Right cardiac atrium (tissue), 5 donors: Measurements from ENCODE around the gene POLR2H. TPM values are rescaled to one million over a fixed set of nuclear protein-coding genes. Genes with fewer than 3 reads are reported as not detected.

Experiments used
- ATAC-seq, 2 donors: fragments of 200-7000 bp; cut with Tn5 transposase; one replicate each; pipeline versions ENCODE4 v1.8.0 to v1.9.1; 2020; ENCODE audit warnings: moderate library complexity in 2 of 2, mild to moderate bottlenecking in 1 of 2
- DNase-seq, 3 donors: peaks; one replicate each; pipeline ENCODE4 v3.0.0-alpha.2; 2020
- H3K27ac ChIP-seq: one replicate; pipeline ENCODE4 v1.5.1; 2013; ENCODE audit warnings: mild to moderate bottlenecking, low read length, control low read depth, moderate library complexity
- H3K27me3 ChIP-seq: one replicate; pipeline ENCODE4 v1.6.1; 2013; ENCODE audit not compliant: control insufficient read depth, insufficient read depth
- H3K4me1 ChIP-seq: one replicate; pipeline ENCODE4 v1.6.1; 2013; ENCODE audit warnings: low read length; ENCODE audit not compliant: control insufficient read depth, insufficient read depth
- H3K4me3 ChIP-seq: one replicate; pipeline ENCODE4 v1.5.1; 2013; ENCODE audit warnings: low read length, control low read depth
- H3K9me3 ChIP-seq: one replicate; pipeline ENCODE4 v1.6.1; 2013; ENCODE audit warnings: low read length; ENCODE audit not compliant: control insufficient read depth
- WGBS: extraction: QIAGEN DNeasy Blood & Tissue Kit; methylation state at CpG from one replicate; pipeline ENCODE4 v1.1.7; 2013; 5-methylcytosine and 5-hydroxymethylcytosine counted together
- intact Hi-C, 4 donors: fragments of 100-400 bp; cut with DNase I; formaldehyde crosslinking; loops; one replicate each; pipeline versions ENCODE4 v1.11.0 to v1.14.0; 2022 to 2023
- polyA plus RNA-seq: library from polyadenylated mRNA; stranded (reverse); fragments of 200-250 nt; gene quantifications from one replicate; pipeline ENCODE4 v1.2.3, GENCODE V29; 2013
- total RNA-seq, 4 donors: library from RNA; stranded (reverse); fragmentation: NEBNext Ultra II Directional; extraction: Animal tissue kit (Norgen Biotek cat#: 25700); gene quantifications; one replicate each; pipeline ENCODE4 v1.2.1, GENCODE V29; 2021
- donor health status: healthy with polysubstance abuse.
- donor health status: DM: no; HTN: yes; CAD: no.
- donor health status: DM: no; HTN: no; CAD: no.
- donor health status: DM: no; HTN: yes; CAD: no; lungs with severe emphysema.
- donor health status: DM: yes; HTN: yes; CAD: no.

The POLR2H gene
- total and polyA plus RNA-seq, 5 donors: 24.4 to 37.6 (median 31.6) TPM

- H3K4me1 ChIP-seq: no peaks in the 10 kb centered on the region
- 82% methylated on average over 24 of the region's 24 CpGs for WGBS
- no peaks in the 10 kb centered on the region for H3K9me3 ChIP-seq
- ATAC-seq (peak; percentile 2 to 4), DNase-seq (no peak)
- no peaks in the 10 kb centered on the region for H3K27me3 ChIP-seq
- no peak overlapping the region for H3K27ac ChIP-seq
- no peak overlapping the region for H3K4me3 ChIP-seq
- intact Hi-C loops: no loop called here
Measured at GRCh38 chr3:184344579-184345316, 16.8 kb upstream of the POLR2H start.

DNA sequence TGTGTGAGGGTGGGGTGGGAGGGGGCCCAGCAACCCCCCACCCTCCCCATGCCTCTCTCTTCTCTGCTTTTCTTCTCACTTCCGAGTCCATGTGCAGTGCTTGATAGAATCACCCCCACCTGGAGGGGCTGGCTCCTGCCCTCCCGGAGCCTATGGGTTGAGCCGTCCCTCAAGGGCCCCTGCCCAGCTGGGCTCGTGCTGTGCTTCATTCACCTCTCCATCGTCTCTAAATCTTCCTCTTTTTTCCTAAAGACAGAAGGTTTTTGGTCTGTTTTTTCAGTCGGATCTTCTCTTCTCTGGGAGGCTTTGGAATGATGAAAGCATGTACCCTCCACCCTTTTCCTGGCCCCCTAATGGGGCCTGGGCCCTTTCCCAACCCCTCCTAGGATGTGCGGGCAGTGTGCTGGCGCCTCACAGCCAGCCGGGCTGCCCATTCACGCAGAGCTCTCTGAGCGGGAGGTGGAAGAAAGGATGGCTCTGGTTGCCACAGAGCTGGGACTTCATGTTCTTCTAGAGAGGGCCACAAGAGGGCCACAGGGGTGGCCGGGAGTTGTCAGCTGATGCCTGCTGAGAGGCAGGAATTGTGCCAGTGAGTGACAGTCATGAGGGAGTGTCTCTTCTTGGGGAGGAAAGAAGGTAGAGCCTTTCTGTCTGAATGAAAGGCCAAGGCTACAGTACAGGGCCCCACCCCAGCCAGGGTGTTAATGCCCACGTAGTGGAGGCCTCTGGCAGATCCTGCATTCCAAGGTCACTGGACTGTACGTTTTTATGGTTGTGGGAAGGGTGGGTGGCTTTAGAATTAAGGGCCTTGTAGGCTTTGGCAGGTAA is 16.0 kb upstream of the POLR2H start:
- peak; percentile 71 to 80 (median 76) for DNase-seq
- Histone ChIP-seq H3K4me1 (no peaks in the 10 kb centered on the region), H3K9me3 (no peaks in the 10 kb centered on the region), H3K27ac (no peak overlapping the region), H3K4me3 (no peak overlapping the region), H3K27me3 (no peaks in the 10 kb centered on the region)
- 42% methylated on average over 14 of the region's 14 CpGs for WGBS
- ATAC-seq: peak; percentile 70 to 80
- intact Hi-C loops: no loop called here

- DNase-seq (peak in 1 of 3 donors; percentile 56), ATAC-seq (peak in 1 of 2 donors; percentile 1)
- Histone ChIP-seq H3K4me3 (no peak overlapping the region), H3K4me1 (no peaks in the 10 kb centered on the region), H3K27me3 (no peaks in the 10 kb centered on the region), H3K27ac (no peak overlapping the region), H3K9me3 (no peaks in the 10 kb centered on the region)
- intact Hi-C loops: no loop called here
- 92% methylated on average over 20 of the region's 20 CpGs for WGBS
Measured at GRCh38 chr3:184346480-184347190, 14.9 kb upstream of the POLR2H start.

DNA sequence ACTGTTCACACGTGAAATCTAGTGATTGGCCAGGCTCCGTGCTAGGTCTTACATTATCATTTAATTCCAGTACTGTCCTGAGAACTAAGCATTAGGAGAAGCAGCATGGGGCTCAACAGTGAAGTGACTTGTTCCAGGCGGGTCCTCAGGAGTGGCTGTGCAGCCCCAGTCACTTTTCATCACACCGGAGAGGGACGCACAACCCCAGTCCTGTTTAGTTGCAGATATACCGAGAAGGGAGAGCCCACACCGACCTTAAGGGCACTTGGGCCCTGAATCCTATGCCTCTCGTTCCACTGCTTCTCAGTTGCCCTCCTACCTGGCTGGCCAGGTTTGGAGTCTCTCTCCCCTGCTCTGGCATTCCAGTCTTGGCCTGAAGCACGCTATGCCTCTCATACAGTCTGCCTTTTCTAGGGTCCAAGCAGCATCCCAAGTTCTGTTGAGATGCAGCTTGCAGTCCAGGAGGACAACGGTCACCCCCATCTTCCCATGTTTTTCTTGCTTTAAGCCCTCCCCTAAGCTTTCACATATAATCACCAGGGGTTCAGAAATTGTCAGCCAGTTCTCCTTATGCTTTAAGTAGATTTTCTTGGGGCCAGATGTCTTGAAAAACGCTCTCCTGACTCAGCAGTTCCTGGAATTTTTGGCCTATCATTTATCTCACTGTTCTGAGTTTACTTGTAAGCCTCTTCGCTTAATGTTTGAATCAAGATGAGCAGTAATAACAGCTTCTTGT is 14.0 kb upstream of the POLR2H start:
- DNase-seq: peak in 1 of 3 donors; percentile 33
- WGBS: 73% methylated on average over 12 of the region's 12 CpGs

GRCh38 chr3:184348057-184348382 is 13.5 kb upstream of the POLR2H start:
- Histone ChIP-seq H3K27me3 (no peaks in the 10 kb centered on the region), H3K27ac (no peak overlapping the region), H3K4me1 (no peaks in the 10 kb centered on the region), H3K4me3 (no peak overlapping the region), H3K9me3 (no peaks in the 10 kb centered on the region)
- intact Hi-C loops: no loop called here
- WGBS: 91% methylated on average over 4 of the region's 4 CpGs
- DNase-seq (peak in 1 of 3 donors; percentile 21), ATAC-seq (no peak)

More for the DNA sequence above, 14.0 kb upstream of the POLR2H start:
- ATAC-seq: no peak
- Histone ChIP-seq H3K27me3 (no peaks in the 10 kb centered on the region), H3K9me3 (no peaks in the 10 kb centered on the region), H3K27ac (no peak overlapping the region), H3K4me3 (no peak overlapping the region), H3K4me1 (no peaks in the 10 kb centered on the region)
- intact Hi-C loops: no loop called here

DNA sequence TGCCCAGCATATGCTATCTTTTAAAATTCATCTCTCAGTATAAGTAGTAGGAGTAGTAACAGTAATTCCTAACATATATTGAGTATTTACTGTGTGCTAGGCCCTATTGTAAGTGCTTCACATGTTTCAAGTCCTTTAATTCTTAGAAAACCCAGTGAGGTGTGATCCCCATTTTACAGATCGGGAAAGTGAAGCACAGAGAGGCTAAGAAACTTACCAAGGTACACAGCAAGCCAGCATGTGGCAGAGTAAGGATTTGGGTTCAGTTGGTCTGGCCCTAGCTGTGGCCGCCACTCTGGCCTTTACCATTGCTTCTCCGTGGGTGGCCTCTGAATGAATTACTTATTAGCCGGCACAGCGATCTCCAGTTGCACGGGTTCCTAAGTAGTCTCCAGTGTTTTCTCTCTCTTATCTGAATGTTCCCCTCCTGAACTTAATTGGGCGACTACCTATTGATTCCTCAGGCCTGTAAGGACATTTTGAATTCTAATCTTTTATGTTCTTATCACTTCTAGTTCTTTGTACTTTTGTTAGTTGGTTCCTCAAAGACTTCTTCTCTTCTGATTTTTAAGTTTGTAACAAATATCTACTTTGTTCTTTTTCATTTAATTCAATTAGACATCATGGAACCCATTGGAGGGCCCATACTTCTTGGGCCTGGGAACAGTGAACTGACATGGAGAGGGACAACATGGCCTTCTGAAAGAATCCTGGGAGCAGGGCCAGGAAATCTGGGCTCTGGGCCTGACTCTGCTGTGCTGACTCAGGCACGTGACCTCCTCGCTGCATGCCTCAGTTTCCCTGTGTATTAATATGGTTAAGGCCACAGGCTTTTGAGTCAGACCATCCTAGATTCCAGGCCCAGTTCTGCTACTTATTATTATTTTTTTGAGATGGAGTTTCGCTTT is 11.7 kb upstream of the POLR2H start:
- no peak overlapping the region for H3K4me3 ChIP-seq
- no peaks in the 10 kb centered on the region for H3K9me3 ChIP-seq
- intact Hi-C loops: no loop called here
- WGBS: 81% methylated on average over 10 of the region's 10 CpGs
- ATAC-seq: no peak
- DNase-seq: peak in 1 of 3 donors; percentile 73
- H3K27ac ChIP-seq: no peak overlapping the region
- H3K27me3 ChIP-seq: no peaks in the 10 kb centered on the region
- H3K4me1 ChIP-seq: no peaks in the 10 kb centered on the region

GRCh38 chr3:184350618-184351017 is 10.9 kb upstream of the POLR2H start:
- Histone ChIP-seq H3K27me3 (no peaks in the 10 kb centered on the region), H3K27ac (no peak overlapping the region), H3K9me3 (no peaks in the 10 kb centered on the region), H3K4me1 (no peaks in the 10 kb centered on the region), H3K4me3 (no peak overlapping the region)
- WGBS: 91% methylated on average over 6 of the region's 6 CpGs
- no peak for DNase-seq
- no peak for ATAC-seq
- intact Hi-C loops: no loop called here

DNA sequence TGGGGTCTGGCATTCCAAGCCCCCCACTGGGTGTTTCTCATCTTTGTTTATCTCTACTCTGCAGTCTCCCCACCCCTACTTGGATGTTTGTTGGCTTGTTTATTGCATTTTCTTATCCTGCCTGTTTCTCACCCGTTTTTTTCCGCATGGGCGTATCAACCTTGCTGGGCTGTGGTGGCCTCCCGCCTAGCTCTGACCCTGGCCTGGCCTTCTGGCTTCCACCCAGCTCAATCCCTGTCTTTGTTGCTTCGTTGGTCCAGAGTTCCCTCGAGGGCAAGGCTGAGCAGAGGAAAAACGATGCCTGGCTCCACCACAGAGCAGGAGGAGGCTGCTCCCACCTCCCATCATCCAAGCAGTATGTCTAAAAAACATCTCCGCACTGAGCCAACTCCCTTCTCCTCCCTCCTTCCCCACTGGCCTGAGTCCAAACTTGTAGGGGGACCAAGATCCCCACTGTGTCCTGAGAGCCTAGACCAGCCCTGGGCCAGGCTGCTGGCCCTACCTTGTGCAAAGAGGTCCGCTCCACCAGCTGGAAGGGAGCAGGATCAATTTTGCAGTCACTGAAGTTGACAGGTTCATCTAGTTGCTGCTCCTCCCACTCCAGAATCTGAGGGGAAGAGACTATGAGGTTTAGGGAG is 9.9 kb upstream of the POLR2H start:
- Histone ChIP-seq H3K27me3 (no peaks in the 10 kb centered on the region), H3K4me1 (no peaks in the 10 kb centered on the region), H3K4me3 (no peak overlapping the region), H3K27ac (no peak overlapping the region), H3K9me3 (no peaks in the 10 kb centered on the region)
- intact Hi-C loops: no loop called here
- ATAC-seq (no peak), DNase-seq (peak in 1 of 3 donors; percentile 53)
- 46% methylated on average over 9 of the region's 9 CpGs for WGBS

DNA sequence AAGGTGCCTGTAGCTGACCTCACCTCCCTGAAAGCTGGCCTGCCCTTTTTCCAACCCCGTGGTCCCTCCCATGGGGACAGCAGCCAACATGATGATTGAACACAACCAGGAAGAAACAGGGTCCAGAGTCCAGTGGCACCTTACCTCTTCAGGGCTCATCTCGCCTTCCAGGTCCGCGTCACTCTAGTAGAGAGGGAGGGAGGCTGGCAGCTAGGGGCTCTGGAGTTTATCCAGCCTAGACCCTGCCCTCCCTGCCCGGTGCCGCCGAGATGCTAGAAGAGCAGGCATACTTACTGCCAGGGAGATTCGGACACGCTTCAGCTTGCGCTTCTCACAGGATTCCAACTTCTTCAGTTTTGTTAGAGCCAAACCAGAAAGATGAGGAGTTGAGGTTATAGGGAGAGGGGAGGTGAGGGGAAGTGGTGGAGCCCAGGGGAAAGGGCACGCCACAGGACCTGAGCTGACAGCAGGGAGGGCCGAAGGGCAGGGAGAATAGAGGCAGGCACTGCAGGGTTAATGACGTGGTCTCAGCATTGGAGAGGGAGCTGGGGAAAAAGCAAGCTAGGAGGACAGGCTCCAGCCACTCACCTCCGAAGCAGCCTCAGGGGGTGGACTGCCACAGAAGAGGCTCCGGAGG is 9.2 kb upstream of the POLR2H start:
- H3K4me3 ChIP-seq: no peak overlapping the region
- DNase-seq (no peak), ATAC-seq (no peak)
- intact Hi-C loops: no loop called here
- whole genome bisulfite sequencing: 83% methylated on average over 15 of the region's 15 CpGs
- no peaks in the 10 kb centered on the region for H3K9me3 ChIP-seq
- H3K27ac ChIP-seq: no peak overlapping the region
- no peaks in the 10 kb centered on the region for H3K4me1 ChIP-seq
- no peaks in the 10 kb centered on the region for H3K27me3 ChIP-seq
